ENCODE measurements around the gene CASKIN2.
A peak's percentile ranks its signal among the peaks of the same experiment; 100 is the strongest.
"Not testable (repeated sequence)": the region's sequence is repeated elsewhere in the genome, so short reads cannot be mapped to it uniquely, and the experiment has no call there.

The CASKIN2 gene

DNA sequence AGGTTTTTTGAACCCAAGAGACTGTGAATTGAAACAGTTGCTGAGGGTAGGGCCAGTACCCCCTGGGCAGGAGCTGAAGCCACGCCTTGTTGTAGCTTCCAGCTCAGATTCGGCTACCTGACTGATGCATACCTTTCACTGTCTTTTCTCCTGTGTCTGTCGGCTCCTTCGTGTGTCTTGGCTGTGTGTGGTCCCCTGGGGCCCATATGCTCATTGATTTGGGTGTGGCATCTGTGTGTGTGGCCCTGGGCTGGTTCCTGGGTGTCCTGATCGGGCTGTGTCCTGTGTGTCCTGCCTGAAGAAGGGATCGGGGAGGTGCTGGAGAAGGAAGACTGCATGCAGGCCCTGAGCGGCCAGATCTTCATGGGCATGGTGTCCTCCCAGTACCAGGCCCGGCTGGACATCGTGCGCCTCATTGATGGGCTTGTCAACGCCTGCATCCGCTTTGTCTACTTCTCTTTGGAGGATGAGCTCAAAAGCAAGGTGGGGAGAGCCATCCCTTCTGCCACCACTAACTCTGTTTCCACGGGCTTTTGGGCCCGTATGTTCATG lies 20.9 kb downstream of the CASKIN2 start:
- intact Hi-C loops (cut with DNase I): no loop called here
- no peak for DNase-seq

DNA sequence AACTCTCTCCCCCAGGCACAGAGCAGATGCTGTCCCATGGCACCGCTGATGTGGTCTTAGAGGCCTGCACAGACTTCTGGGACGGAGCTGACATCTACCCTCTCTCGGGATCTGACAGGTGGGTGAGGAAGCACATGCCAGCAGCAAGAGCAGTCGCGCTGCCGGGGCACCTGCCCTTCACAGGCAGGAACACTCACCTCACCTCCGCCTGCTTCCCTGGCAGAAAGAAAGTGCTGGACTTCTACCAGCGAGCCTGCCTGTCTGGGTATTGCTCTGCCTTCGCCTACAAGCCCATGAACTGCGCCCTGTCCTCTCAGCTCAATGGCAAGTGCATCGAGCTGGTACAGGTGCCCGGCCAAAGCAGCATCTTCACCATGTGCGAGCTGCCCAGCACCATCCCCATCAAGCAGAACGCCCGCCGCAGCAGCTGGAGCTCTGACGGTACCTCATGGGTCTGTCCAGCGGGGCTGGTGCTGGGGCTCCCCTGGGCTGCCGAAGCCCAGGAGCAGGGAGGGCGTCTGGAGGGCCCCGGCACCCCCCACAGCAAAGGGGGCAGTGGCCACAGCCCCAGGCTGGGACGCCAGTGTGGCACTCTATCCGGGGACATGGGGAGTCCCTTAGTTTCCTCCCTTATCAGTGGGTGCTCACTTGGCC lies 21.7 kb downstream of the CASKIN2 start:
- intact Hi-C loops (cut with DNase I): no loop called here
- DNase-seq: peak in 1 of 10 donors; percentile 64

DNA sequence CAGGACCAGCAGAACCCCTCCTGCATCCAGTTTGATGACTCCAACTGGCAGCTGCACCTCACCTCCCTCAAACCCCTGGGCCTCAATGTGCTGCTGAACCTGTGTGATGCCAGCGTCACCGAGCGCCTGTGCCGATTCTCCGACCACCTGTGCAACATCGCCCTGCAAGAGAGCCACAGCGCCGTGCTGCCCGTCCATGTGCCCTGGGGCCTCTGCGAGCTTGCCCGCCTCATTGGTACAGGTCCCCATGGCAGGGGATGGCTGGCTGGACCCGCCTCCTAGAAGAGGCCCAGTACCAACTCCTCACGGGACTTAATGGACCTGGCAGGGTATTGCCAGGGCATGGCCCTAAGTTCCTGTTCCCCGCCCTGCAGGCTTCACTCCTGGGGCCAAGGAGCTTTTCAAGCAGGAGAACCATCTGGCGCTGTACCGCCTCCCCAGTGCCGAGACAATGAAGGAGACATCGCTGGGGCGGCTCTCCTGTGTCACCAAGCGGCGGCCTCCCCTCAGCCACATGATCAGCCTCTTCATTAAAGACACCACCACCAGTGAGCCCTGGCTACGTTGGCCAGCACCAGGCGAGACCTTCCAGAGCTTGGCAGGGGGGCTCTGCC lies 22.7 kb downstream of the CASKIN2 start:
- no peak for DNase-seq
- intact Hi-C loops (cut with DNase I): no loop called here

DNA sequence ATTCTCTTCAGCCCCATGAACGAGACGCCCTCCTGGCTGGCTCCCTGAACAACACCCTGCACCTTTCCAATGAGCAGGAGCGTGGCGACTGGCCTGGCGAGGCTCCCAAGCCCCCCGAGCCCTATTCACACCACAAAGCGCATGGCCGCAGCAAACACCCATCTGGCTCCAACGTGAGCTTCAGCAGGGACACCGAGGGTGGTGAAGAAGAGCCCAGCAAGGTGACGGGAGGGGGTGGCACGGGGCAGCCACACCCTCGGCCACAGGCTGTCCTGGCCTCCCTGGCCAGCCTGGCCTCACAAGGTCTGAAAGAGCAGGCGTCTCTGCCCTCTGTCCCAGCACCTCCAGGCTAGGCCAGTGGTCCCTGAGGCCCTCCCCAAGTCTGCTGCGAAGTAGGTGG lies 23.7 kb downstream of the CASKIN2 start:
- DNase-seq: no peak
- intact Hi-C loops (cut with DNase I): no loop called here

DNA sequence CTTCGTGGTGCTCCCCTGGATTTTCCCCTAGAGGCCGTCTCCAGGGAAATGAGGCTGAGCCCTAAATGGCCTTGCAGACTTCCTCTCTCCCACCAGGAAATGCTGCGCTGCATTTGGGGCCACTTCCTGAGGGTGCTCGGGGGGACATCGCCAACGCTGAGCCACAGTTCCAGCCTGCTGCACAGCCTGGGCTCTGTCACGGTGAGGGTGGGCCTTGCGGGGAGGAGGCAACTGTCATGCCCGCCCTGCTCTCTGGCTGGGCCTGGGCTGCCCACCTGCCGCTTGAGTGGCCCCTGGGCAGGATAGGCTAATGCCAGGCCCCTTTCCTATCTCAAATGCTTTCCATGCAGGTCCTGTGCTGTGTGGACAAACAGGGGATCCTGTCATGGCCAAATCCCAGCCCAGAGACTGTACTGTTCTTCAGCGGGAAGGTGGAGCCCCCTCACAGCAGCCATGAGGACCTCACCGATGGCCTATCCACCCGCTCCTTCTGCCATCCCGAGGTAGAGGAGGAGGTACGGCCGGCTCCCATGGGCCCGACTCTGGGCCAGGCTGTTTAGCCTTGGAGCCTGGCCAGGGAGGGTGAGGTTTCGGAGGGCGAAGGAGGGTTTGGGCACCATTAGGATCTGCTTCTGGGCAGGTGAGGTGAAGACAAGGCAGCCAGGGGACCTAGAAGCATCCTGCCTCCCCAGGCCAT lies 24.2 kb downstream of the CASKIN2 start:
- no peak for DNase-seq
- intact Hi-C loops (cut with DNase I): no loop called here

DNA sequence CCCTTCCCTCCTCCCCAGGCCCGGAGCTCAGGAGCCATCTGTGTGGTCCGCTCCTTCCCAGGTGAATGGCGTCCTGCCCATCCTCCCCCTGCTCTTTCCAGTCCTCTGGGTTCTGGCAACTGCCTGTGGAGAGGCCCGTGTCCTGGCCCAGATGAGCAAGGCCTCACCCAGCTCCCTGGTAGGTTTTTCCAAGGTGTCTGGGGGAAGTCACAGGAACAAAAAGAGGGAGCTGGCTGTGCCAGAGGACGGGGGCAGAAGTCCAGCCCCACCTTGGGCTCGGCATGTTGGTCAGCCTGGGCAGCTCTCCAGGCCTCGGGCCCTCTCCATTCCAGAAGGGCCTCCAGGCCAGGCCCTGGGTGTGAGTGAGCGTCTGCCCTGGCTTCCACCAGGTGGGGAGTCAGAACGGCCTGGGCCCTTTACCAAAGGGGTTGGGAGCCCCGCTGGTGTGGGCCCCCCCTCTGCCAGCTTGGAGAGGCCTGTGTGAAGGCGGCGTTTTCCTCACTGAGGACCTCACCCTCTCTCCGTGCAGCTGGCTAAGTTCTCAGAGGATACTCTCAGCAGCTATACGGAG lies 25.1 kb downstream of the CASKIN2 start:
- intact Hi-C loops (cut with DNase I): no loop called here
- no peak for DNase-seq

DNA sequence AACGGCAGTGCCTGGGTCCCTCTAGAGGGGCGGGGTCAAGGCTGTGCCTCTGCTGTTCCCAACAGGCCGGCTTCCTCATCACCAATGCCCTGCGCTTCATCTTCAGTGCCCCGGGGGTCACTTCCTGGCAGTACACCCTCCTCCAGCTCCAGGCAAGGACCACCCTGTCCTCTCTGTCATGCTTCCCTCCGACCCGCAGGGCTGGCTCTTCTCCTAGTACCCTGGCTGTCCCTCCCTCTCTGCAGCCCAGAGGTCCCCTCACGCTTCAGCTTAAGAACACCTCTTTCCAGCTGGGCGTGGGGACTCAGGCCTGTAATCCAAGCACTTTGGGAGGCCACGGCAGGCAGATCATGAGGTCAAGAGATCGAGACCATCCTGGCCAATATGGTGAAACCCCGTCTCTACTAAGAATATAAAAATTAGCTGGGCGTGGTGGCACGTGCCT lies 25.8 kb downstream of the CASKIN2 start:
- intact Hi-C loops (cut with DNase I): no loop called here
- no peak for DNase-seq

DNA sequence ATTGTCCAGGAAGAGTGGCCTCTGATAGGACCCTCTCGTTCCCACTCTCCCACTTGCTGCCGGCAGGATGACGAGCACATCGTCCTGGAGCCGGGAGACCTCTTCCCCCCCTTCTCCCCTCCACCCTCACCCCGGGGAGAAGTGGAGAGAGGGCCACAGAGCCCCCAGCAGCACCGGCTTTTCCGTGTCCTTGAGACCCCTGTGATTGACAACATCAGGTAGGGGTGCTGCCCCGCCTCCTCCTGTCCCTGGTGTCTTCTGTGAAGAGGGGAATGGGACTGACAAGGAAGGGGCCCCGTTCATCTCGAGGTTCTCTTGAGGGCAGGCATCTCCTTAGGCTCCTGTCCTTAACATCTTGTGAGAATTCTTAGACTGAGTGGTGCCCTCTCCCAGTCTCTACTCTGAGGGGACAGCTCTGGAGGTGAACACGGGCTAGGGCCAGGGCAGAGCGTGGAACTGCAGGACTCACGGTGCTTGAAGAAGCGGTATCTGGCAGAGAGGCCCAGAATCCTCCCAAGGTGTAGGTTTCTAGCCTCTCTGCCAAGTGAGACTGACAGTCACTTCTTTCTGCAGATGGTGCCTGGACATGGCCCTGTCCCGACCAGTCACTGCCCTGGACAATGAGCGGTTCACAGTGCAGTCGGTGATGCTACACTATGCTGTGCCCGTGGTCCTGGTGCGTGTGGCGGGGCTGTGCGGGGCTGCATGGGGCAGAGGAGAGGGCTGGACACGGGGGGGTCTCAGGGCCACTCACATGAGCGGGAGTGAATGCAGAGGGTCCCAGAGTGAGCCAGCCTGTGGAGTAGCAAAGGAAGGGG lies 26.4 kb downstream of the CASKIN2 start:
- DNase-seq: no peak
- intact Hi-C loops (cut with DNase I): no loop called here

DNA sequence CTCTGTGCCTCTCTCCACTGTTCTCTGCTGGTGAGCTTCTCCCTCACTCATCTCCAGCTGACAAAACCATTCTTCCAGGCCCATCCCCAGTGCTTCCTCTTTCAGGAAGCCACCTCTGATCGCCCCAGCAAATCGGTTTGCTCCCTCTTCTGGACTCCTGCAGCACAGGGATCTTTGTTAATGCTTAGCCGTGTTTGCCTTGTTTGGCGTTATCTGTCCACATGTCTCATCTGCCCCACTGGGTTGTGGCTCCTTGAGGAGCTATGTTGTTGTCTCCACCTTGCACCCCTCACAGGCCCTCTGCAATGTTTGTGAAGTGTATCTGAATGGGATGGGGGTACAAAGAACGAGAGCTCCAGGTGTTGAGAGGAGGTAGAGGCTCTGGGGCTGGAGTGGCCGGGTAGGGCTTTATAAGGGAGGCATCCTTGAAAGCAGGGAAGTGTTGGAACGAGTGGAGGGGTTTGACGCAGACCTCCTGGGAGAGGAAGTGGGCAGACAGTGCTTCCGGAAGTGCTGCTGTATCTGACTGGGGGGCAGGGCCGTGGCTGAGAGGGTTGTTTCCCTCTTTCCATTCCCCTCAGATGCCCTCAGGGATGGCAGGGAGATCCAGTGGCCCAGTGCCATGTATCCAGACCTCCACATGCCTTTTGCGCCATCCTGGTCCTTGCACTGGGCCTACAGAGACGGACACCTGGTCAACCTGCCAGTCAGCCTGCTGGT lies 27.8 kb downstream of the CASKIN2 start:
- peak in 4 of 10 donors; percentile 19 to 82 (median 47) for DNase-seq
- intact Hi-C loops (cut with DNase I): no loop called here

DNA sequence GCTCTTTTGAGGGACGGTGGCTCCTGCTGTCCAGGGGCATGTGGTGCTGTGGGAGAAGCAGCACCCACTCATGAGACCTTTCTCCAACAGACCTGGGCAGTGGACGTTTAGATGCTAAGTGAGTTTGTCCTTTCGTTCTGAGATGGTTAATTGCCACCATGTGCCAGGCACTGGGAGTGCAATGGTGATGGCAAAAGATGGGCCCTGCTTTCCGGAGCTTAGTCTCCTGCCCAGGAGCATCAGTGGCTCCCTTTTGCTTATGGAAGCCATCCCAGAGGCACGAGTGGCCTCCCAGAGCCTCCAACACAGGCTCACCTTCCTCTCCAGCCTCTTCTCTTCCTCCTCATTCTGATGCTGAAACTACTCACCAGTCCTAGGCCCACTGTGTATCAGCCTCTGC lies 28.4 kb downstream of the CASKIN2 start:
- intact Hi-C loops (cut with DNase I): no loop called here
- DNase-seq: peak in 2 of 10 donors; percentile 54 to 72

DNA sequence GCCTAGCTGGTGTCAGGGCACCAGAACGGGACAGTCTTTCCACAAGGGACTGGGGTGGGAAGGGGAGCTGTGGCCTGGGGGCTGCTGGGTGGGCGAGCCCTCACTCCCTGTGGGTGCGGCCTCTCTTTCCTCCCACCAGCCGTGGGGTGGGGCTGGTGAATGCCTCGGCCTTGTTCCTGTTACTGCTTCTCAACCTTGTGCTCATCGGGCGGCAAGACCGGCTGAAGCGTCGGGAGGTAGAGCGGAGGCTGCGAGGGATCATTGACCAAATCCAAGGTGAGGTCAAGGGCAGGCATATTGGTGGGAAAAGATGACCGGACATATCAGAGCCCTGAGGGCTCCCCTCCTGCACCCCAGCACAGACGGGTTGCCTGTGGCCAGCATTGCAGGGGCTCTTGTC lies 29.2 kb downstream of the CASKIN2 start:
- intact Hi-C loops (cut with DNase I): no loop called here

DNA sequence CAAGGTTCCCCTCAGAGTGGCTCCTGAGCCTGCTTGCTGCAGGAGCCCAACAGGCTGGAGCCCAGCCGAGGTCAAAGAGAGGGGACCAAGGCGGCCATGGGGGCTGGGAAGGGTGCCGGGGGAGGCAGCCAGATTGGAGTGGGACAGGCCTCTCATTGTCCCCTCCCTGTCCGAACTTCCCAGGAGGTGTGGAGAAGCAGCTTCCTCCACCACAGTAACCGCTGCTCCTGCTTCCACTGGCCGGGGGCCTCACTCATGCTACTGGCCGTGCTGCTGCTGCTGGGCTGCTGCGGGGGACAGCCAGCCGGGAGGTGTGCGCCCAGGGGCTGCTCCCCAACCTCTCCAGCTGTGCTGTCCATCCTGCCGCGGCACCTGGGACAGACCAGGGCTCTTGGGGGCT lies 29.6 kb downstream of the CASKIN2 start:
- intact Hi-C loops (cut with DNase I): no loop called here
- peak in 2 of 10 donors; percentile 49 to 57 for DNase-seq

More for the DNA sequence above, 29.2 kb downstream of the CASKIN2 start:
- DNase-seq: peak in 1 of 10 donors; percentile 56

DNA sequence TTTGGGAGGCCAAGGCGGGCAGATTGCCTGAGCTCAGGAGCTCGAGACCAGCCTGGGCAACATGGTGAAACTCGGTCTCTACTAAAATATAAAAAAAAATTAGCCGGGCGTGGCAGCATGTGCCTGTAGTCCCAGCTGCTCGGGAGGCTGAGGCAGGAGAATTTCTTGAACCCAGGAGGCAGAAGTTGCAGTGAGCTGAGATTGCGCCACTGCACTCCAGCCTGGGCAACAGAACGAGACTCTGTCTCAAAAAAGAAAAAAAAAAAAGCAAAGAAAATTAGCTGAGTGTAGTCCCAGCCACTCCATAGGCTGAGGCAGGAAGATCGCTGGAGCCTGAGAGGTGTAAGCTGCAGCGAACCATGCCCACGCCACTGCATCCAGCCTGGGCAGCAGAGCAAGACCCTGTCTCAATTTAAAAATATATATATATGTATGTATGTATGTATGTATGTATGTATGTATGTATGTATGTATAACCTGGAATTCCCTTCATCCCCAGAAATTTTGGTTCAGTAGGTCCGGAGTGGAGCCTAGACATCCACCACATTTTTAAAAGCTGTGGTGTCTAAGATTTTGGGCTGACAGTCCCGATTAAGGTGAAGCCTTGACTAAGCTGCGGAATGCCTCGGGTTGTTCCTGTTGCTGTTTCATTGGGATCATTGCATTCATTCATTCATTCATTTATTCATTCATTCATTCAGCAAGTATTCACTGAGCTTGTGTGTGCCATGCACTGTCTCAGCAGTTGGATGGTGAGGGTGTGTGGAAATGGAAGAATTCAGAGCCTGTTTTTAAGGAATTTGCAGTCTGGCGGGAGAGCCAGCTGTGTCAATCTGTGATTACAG lies 33.0 kb downstream of the CASKIN2 start:
- peak in 2 of 10 donors; percentile 49 to 53 for DNase-seq
- intact Hi-C loops (cut with DNase I): no loop called here

DNA sequence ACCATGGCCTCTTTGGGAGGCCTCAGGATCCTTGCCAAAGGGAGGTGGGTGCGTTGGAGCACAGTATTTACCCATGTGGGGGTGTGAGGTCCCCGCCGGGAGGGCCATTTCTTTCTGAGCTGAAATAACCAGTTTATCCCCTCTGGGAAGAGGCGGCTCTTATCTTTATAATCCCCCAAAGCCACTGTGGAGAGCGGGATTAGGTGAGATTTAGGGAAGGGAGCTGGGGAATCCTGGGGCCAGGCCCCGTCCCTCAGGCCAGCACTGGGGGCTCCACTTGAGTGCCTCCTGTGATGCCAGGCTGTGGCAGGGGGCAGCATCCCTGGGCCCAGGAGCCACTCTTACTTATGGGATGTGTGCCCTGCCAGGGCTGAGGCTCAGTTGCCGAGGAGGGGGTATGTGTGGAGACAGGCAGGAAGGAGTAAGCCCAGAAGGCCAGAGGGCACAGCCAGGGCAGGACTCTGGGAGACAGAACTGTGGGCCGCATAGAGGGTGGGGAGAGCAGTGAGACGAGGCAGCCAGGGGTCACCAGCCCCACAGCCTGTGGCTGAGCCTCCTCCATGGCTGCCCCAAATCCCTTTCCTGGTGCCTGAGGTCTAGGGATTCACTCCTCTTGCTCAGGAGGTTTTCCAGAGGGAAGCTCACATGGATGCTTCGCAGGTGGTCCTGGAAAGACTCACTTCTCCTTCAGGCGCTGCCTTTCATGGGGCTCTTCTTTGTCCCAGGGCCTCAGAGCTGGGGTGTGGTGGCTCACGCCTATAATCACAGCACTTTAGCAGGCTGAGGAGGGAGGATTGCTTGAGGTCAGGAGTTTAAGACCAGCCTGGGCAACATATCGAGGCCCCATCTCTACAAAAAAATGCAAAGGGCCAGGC lies 33.9 kb downstream of the CASKIN2 start:
- intact Hi-C loops (cut with DNase I): no loop called here
- DNase-seq: peak in 2 of 10 donors; percentile 54 to 77

DNA sequence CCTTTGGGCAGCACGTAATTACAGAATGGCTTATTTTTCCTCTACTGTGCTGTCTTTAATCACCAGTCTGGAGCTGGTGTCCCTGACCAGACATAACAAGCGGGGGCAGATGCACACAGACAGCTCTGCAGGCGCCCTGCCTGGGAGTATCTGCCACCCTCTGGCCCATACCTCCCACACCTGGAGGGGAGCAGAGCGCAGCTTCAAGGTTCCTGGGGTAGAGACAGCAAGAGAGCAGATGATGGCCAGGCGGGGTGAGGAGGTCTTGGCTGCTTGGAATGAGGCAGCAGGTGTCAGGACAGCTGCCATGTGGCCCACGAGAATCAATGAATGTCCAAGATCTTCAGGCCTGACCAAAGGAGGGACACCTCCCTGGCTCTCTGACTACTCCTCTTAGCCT lies 35.1 kb downstream of the CASKIN2 start:
- intact Hi-C loops (cut with DNase I): no loop called here
- peak in 3 of 10 donors; percentile 44 to 60 (median 59) for DNase-seq

DNA sequence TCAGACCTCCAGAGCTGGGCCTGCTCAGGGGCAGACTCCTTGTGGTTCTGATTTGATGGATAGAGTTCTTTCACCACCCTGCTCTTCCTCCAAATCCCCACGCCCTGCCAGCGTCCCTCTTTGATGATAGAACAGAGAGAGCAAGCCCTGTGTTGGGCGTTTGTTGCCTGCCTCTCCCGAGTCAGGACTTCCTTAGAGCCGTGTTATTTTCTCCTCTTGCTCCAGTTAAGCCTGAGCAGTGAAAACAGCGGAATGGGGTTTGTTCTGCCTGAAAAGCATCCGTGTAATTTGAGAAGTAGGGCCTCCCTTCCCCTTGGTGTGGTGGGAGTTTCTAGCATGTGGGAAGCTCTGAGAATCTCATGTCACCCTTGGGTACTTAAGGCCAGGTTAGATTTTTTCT lies 36.8 kb downstream of the CASKIN2 start:
- intact Hi-C loops (cut with DNase I): no loop called here
- DNase-seq: peak in 3 of 10 donors; percentile 50 to 66 (median 50)

DNA sequence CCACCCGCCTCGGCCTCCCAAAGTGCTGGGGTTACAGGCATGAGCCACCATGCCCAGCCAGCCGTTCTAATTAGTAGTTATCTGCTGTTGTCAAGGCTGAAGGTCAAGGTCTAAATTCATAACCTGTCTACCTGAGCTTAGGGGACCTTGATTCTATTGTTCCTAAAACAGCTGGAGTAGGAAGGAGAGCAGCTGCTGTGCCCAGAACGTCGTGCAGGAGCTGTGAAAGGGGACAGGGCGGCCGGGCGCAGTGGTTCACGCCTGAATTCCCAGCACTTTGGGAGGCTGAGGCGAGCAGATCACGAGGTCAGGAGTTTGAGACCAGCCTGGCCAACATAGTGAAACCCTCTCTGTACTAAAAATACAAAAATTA lies 37.9 kb downstream of the CASKIN2 start:
- intact Hi-C loops (cut with DNase I): not testable (repeated sequence)

More for the DNA sequence above, 37.9 kb downstream of the CASKIN2 start:
- peak in 2 of 10 donors; percentile 17 to 61 for DNase-seq

All from posterior cingulate gyrus (tissue), 11 donors.